GM21528 (cell line): ENCODE data around the gene FAM151A.

Experiments
- ATAC-seq: cut with Tn5 transposase; IDR thresholded peaks from one replicate; pipeline ENCODE4 v1.9.1; 2021; ENCODE audit warnings: mild to moderate bottlenecking, moderate library complexity; ENCODE audit not compliant: unreplicated experiment, low FRiP score

The FAM151A gene

DNA sequence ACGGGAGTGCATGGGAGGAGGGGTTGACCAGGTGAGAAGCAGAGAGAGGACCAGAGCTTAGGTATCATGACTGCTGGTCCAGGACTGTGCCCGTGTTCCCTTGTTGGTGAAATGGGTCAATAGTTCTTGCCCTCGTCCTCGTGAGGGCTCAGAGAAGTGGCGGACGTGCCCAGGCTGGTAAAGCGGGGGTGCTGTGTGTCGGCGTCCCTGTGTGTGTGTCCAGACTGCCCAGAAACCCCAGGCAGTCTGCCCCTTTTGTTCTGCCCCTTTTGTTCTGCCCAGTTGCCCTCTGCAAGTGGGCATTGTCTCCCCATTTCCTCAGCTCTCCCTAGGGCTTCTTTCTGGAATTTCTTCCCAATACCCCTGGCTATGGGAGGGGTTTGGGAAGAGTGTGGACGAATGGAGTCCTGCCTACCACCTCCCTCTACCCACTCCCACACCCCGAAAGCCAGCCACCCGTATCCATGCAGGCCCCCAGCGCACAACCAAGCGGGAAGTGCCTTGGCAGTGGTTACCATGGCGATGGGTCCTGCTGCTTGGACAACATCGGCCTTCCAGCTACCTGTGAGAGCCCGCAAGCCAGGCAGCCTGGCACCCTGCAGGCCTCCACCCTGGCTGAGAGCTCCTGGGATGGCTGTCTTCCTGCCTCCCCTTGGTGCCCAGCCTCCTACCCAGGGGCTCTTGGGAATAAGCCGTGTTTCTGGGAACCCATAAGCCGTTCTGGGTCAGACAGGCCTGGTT lies 40.6 kb downstream of the FAM151A start:
- ATAC-seq: no peak

DNA sequence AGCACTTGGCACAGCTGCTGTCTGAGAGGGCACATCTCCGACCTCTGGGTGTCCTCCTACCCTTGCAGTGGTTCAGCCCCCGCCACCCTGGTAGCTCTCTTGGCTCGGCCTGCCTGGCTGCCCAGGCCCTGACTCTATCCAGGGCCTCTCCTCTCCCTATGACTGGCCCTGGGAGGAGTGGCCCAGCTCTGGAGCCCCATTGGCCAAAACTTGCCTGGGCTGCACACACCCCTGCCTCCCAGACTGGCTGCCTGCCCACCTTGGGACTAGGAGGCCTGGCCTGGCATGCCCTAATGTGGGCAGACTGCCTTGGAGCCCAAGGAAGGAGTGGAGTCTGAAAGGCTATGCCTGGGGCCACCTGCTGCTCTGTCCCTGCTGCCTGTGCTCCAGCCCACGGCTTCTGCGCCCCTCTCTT lies 41.7 kb downstream of the FAM151A start:
- ATAC-seq: no peak

DNA sequence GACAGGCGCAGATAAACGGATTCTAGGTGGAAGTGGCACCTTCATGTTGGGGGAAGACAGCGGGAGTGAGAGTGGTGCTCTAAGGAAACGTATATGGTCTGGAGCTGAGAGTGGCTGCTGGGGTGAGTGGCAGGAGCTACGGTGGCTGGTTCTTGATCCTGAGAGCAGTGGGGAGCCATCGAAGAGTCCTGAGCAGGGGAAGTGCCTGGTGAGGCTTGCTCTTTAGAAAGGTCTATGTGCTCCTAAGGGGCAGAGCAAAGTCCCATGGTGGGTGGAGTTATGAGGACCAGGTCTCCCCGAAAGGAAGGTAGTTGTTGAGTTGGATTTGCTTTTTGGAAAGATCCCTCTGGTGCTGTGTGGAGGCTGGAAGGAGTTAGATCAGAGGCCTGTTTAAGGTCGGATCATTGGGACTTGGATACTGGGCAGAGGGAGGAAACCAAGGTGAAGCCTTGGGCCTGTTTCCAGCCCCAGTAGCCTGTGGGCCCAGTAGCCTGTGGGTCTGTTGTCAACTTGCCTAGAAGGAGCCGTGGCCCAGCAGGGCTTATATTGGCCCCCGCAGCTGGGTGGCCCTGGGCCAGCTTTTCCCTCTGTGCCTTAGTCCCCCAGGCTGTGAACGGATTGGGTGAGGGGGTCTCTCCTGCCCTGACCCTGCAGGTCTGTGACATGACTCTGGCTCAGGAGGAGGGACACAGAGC lies 42.3 kb downstream of the FAM151A start:
- ATAC-seq: no peak

DNA sequence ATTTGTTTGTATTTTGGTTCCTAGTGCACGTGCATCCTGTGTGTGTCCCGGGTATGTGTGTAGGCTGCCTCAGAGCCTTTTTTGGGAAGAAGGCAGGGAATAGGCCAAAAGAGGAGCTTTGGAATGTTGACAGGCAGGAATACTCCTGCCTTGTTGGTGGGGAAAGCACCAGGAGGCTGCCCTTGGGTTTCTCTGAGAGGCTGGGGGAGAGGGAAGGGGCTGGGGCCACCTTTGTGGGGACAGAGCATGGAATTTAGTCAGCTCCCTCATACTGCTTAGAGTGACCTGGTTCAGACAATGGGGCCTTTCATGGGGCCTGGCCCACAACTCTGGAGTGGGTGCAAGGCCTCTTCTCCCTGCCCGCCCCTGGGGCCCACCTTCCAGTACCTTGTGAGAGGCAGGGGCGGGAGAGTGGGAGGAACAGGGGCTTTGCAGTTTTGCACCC lies 44.0 kb downstream of the FAM151A start:
- no peak for ATAC-seq

DNA sequence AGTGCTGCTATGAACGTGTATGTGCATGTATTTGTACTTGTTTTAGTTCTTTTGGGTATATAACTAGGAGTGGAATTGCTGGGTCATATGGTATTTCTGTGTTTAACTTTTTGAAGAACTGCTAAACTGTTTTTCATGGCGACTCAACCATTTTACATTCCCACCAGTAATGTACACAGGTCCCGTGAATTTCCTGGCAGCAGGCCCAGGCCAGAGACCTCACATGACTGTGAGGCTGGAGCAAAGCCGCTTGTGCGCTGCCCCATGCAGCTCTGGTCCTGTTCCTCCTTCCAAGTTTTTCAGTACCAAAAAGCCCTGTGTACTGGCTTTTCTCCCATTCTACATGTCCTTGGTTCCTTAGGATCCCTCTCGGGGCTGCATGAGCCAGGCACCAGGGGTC lies 45.7 kb downstream of the FAM151A start:
- ATAC-seq: no peak

DNA sequence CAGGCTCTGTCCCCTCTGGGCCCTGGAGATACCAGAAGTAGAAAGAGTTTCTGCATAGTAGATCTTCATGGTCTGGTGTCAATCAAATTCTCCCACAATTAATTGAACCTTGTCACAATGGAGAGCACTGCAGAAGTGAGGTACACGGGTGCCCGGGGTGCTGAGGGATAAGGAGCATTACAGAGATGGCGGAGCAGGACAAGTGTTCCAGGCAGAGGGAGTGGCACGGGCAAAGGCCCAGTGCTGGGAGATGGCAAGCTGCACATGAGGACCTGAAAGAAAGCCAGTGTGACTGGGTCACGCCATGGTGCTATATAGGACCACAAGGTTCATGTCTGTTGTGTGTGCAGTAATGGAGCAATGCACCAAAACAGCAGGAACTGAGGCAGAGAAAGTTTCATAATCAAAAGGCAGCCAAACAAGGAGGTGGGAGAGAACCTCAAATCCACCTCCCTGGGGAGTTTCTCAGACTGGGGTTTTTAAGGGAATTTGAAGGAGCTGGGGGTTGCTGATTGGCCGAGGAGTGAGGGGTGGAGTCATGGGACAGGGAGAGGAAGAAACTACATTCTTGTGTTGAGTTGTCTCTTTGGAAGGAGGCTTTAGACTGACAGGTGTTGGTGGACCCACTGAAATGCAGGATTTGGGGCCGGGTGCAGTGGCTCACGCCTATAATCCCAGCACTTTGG lies 47.6 kb downstream of the FAM151A start:
- no peak for ATAC-seq

DNA sequence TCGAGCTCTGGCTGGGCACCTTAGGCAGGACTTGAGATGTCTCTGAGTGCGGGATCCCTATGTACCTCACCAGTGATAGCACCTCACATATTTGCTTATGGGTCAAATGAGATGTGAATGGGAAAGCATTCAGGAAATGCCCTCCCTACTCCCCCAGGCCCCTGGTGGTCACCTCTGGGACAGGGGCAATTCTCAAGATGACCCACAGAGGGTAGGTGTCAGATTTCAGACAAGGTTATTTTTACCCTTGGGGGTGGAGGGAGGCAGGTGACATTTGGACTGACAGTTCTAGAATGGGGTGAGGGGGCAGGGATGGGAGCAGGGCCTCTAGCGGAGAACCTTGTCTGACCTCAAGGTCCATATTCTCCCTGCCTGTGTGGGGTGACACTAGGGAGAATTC lies 48.2 kb downstream of the FAM151A start:
- no peak for ATAC-seq

DNA sequence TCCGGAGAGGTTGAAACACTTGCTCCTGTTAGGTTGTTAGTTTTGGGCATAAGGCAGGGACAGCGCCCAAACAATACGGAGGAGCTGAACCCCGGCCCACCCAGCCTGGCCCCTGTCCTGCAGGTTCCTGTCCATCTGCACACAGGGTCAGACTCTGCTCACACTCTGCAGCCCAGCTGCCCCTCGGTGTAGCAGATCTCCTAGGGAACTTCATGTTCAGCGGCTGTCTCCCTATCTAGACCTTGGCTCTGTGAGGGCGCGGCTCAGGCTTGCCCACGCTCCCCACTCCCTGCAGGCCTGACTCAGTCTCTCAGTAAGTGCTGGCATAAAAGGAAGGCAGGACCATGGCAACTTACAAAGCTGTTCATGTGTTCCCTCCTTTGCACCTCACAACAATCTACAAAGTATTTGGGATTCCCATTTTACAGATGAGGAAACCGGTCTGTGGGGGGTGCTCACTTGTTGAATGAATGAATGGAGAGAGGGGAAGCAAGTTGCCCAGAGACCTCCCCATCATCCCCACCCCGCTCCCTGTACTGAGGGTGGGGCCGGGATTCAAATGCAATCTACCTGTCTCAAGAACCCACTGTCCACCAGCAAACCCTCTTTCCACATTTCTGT lies 49.1 kb downstream of the FAM151A start:
- no peak for ATAC-seq

DNA sequence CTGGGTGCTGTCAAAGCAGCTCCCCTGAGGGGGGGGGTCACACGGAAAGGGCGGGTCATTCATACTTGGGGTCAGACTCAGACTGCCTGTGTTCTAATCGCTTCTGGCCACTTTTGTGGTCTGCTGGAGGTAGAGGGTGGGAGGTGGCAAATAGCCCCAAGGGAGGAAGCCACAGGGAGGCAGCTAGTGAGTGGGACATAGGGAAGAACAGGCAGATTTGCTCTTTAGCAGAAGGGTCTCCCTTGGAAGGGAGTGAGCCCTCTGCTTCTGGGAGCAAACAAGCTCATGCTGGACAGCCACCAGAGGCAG lies 50.8 kb downstream of the FAM151A start:
- no peak for ATAC-seq

DNA sequence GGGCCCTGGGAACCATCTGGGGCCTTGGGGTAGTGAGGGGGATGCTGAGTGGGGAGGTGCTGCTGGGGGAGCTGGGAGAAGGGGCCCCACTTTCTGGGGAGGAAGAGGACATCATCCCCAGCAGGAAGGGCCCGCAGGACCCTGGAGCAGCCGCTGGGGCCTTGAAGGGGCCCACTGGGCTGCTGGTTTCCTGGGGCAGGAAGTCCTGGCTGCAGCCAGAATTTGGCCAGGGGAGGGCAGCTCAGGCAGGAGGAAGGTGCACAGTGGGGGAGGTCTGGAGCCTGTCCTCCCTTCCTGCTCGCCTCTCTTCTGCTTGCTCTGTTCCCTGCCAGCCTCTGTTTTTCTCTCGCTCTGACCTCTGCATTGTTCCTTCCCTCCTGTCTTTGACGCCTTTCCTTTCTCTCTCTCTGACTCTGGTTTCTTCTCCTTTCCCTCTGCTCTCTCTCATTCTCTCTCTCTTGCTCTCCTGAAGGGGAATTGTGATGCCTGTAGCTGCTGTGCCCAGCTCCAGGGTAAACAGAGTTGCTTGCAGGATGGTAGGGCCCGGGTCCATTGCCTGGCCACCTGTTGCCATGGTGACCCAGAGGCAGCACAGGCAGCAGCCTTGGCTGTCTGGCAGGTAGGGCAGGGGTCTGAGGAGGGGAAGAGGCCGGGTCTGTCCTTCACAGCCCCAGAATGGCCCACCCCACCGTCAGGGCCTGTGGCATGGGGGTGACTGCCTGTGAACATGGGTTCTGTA lies 51.4 kb downstream of the FAM151A start:
- no peak for ATAC-seq

DNA sequence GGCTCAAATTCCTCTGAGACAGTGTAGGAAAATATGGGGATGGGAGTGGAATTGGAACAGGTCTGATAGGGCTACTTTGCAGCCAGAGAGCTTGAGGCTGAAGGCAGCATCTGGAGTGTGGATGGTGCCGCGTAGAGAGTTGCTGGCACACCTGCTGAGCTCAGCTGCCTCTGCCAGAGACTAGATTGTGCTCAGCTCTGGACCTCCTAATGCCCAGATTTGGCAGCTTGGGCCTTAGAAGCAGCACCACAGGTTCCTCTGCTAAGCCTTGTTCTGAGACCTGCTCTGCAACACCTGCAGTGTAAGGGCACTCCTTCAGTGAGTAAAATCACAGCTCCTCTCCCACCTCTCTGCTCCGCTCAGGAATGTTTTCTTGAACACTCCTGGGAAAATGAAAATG lies 52.0 kb downstream of the FAM151A start:
- ATAC-seq: no peak

DNA sequence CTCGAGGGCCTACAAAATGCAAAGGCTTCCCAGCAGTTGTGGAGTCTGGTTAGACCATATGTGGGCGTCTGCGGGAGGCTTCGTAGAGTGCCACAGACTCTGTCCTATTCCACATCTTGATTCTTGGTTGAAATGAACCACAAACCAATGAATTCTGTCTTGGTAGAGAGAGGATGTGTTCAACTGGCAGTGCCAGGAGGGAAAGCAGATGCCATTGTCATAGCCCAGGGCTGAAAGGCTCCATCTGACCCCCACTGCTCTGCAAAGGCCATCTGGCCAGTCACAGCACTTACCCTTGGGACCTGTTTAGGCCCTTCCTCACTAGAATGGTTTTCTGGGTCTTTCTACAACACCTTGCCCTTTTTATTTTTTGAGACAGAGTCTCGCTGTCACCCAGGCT lies 53.2 kb downstream of the FAM151A start:
- ATAC-seq: no peak

DNA sequence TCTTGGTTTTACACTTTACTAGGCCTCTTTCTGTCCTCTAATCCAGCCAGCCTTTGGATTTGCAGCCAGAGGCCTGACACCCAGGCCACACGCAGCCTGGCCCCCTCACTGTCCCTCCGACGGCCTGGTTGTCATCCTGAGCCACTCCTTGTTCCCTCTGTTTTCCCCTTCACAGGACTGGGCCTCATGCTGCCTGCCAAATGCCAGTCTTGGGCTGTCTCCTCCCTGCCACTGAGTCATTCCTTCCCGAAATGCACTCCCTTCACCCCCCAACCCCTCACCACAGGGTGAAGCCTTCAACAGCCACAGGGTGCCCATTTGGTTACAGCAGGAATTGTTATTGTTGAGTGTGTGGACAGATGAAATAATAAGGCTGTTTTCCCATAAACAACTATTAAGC lies 54.0 kb downstream of the FAM151A start:
- ATAC-seq: no peak

DNA sequence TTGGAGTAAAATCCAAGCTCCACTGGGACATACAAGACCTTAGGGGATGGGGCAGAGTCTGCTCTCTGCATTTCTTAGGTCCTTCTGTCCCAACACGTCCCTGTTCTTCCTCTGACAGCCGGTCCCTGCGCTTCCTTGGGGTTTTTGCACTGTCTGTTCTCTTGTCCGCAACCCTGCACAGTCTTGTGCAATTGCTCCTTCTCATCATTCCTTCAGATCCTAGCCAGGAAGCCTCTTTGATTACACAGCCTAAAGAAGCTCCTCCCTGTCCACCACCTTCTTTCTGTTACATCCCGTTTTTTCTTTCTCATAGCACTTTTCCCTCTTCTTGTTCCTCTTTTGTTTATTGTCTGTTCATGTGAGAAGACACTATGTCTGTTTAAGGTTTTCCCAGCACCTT lies 55.4 kb downstream of the FAM151A start:
- no peak for ATAC-seq

DNA sequence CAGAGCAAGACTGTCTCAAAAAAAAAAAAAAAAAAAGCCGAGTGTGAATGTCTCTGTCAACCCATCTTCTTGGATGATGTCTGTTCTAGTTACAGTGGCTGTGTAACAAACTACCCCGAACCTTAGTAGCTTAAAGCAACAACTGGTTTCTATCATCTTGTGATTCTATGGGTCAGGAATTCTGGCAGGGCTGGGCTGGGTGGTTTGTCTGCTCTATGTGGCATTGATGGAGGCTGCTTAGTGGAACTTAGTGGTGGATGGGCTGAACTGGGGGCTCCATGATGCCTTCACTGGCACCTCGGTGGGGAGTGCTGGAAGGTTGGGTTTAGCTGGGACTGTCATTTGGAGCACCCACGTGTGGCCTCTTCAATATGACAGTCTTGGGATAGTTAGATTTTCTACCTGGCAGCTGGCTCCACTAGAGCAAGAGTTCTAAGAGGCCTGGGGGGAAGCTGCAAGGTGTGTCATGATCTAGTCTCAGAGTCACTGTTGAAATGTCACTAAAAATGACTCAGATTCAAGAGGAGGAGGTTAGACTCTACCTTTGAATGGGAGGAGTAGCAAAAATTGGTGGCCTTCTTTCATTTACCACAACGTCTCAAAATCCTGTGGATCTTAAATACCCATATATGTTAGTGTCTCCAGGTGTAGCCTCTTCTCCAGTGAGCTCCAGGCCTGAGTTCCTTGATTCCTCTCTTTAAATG lies 56.7 kb downstream of the FAM151A start:
- ATAC-seq: no peak

DNA sequence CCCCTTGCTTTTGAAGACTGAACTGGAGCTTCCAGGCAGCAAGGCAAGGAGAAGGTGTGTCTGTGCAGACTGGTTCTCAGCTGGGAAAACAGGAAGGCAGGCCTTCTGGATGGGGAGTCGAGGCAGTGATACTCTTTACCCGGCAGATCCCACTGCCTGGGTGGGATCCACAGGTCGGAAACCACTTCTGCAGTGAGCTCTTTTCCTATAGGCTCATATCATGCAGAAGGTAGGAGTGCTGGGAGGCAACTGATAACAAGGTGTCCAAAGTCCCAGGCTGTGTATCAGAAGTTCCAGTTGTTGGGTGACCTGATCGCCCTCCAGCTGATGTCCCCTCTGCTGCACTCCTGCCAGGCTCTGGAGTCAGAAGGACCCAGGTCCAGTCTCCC lies 58.2 kb downstream of the FAM151A start:
- ATAC-seq: no peak

DNA sequence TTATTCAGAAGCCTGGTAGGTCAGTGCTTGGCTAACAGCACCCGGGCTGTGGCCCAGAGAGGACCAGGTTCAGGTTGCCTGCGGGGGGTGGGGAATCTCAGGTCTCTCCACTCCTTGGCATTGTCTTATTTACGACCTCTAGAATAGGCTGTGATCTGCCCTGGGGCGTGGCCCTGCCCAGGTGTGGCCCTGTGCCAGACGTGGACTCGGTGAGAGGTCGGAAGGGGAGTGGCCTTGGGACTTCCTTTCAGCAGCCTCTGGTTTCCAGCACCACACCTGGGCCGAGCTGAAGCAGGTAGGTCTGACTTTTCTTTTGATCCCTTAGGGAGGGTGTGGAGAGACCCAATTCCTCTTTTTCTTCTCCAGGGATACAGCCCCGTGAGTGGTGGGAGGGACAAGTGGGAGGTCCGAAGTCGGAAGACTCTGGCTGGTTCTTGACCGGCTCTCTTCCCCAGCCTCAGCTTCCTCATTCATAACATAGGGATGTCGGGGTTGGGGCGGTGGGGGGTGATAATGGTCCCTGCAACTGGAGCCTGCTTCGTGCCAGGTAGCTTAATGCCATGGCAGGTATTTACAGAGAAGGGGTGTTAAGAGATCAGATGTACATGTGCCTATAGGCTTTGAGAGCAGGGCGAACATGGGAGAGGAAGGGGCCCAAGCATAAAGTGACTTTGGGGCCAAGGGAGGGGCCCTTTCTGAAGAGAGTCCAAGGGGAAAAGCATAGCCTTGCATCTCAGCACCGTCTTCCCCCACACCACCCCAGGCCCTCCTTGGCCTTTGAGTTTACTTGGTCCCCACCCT lies 58.8 kb downstream of the FAM151A start:
- ATAC-seq: no peak

DNA sequence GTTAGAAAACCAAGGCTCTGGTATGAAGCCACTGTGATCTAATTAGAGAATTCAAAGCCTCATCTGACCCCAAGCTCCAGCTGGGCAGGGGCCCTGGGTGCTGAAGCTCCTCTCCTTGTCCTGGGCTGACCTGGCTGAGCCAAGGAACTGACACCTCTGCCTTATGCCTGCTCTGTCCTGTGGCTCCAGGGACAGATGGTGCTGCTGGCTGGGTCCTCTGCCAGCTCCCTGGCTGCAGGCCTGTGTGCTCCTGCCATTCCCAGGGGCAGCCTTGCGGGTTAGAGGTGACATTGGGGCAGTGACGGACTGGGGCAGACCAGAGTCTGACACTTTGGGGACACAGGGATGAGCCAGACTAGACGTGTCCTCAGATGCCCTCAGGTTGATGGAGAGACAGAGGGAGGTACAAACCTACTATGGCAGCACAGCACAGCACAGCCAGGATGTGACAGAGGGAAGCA lies 63.5 kb downstream of the FAM151A start:
- no peak for ATAC-seq
